ENCODE results near the gene IP6K1. TPM values are rescaled to one million over a fixed set of nuclear protein-coding genes. Genes with fewer than 3 reads are reported as not detected.
"Not testable (repeated sequence)": the region's sequence is repeated elsewhere in the genome, so short reads cannot be mapped to it uniquely, and the experiment has no call there.

Gene IP6K1
- total RNA-seq, 1 donor from 2014 or later, result 37.7 TPM

DNA sequence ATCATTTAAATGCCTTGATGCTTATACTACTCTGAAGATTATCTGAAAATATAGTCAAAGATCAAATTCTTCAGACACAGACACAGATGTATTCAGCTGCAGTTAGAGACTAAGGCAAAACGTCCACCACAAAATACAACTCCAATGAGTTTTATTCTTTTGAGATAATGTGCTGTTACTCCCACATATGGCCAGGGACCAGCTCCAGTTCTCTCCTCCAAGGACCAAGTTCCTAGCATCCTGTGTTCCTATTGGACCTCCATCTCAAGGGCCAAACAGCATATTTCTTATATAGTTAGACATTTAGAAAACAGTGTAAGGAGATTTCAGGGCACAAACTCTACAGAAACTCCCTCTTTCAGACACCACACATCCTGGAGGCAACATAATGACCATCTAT, 27.1 kb downstream of the IP6K1 start:
- no peak overlapping the region for H3K4me3 ChIP-seq (ENCODE audit: low read depth, low read length)
- no peak for TF ChIP-seq CTCF (IDR thresholded peaks at IDR 0.05; ENCODE audit: insufficient read depth, low read length, poor library complexity, severe bottlenecking)
- H3K27me3 ChIP-seq (ENCODE audit: control insufficient read depth, insufficient read depth, low read length), result no peaks in the 10 kb centered on the region
- H3K36me3 ChIP-seq (ENCODE audit: control insufficient read depth, insufficient read depth, low read length), result no peaks in the 10 kb centered on the region
- no peak for DNase-seq (ENCODE audit: low read depth)

- DNase-seq (ENCODE audit: low read depth), result no peak
- Histone ChIP-seq H3K27me3 (ENCODE audit: control insufficient read depth, insufficient read depth, low read length) (no peaks in the 10 kb centered on the region), H3K4me3 (ENCODE audit: low read depth, low read length) (no peak overlapping the region), H3K36me3 (ENCODE audit: control insufficient read depth, insufficient read depth, low read length) (no peaks in the 10 kb centered on the region)
- TF ChIP-seq CTCF (IDR thresholded peaks at IDR 0.05; ENCODE audit: insufficient read depth, low read length, poor library complexity, severe bottlenecking), result no peak
Observed at GRCh38 chr3:49757197-49757596, 29.1 kb downstream of the IP6K1 start.

- no peak for DNase-seq (ENCODE audit: low read depth)
- Histone ChIP-seq H3K27me3 (ENCODE audit: control insufficient read depth, insufficient read depth, low read length) (no peaks in the 10 kb centered on the region), H3K36me3 (ENCODE audit: control insufficient read depth, insufficient read depth, low read length) (no peaks in the 10 kb centered on the region), H3K4me3 (ENCODE audit: low read depth, low read length) (no peak overlapping the region)
- no peak for TF ChIP-seq CTCF (IDR thresholded peaks at IDR 0.05; ENCODE audit: insufficient read depth, low read length, poor library complexity, severe bottlenecking)
Observed at GRCh38 chr3:49756036-49756435, 30.3 kb downstream of the IP6K1 start.

DNA sequence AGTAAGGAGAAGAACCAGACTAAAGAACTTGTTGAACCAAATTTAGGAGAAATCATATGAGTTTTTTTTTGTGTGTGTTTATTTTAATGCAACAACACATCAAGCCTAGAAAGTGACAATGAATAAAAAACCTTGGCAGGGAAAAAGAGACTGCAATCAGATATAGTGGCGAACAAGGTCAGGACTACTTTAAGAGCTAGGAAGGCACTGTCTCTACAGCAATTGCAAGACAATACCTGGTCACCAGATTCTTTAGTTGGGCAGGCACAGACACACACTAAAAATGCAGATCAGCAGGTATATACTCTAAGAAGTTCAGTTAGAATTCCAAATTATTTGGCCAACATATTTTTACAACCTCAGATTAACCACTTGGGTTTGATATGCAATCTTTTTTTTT, 31.8 kb downstream of the IP6K1 start:
- no peak overlapping the region for H3K4me3 ChIP-seq (ENCODE audit: low read depth, low read length)
- no peak for TF ChIP-seq CTCF (IDR thresholded peaks at IDR 0.05; ENCODE audit: insufficient read depth, low read length, poor library complexity, severe bottlenecking)
- no peaks in the 10 kb centered on the region for H3K27me3 ChIP-seq (ENCODE audit: control insufficient read depth, insufficient read depth, low read length)
- DNase-seq (ENCODE audit: low read depth), result no peak
- H3K36me3 ChIP-seq (ENCODE audit: control insufficient read depth, insufficient read depth, low read length), result no peaks in the 10 kb centered on the region

- no peaks in the 10 kb centered on the region for H3K27me3 ChIP-seq (ENCODE audit: control insufficient read depth, insufficient read depth, low read length)
- no peak for DNase-seq (ENCODE audit: low read depth)
- H3K36me3 ChIP-seq (ENCODE audit: control insufficient read depth, insufficient read depth, low read length), result no peaks in the 10 kb centered on the region
- no peak for TF ChIP-seq CTCF (IDR thresholded peaks at IDR 0.05; ENCODE audit: insufficient read depth, low read length, poor library complexity, severe bottlenecking)
- H3K4me3 ChIP-seq (ENCODE audit: low read depth, low read length), result no peak overlapping the region
Observed at GRCh38 chr3:49751501-49751900, 34.8 kb downstream of the IP6K1 start.

DNA sequence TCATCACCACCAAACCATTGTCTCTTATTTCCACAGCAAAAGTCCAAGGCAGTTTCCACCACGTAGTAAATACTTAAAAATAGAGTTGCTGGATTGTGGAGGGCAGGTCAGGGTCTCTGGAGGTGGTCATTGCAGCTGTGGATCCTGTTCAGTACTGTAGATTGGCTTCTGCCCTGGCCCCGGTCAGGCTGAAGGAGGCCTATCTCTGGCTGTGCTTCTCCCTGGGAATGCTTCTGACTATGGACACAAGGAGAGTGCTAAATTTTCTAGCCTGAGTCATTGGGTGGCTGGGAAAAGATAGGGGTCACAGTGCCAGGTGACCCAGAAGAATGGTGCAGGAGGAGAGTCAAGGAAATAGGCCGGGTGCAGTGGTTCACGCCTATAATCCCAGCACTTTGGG, 36.3 kb downstream of the IP6K1 start:
- DNase-seq (ENCODE audit: low read depth), result no peak
- H3K27me3 ChIP-seq (ENCODE audit: control insufficient read depth, insufficient read depth, low read length), result no peaks in the 10 kb centered on the region
- TF ChIP-seq CTCF (IDR thresholded peaks at IDR 0.05; ENCODE audit: insufficient read depth, low read length, poor library complexity, severe bottlenecking), result no peak
- H3K36me3 ChIP-seq (ENCODE audit: control insufficient read depth, insufficient read depth, low read length), result no peaks in the 10 kb centered on the region
- H3K4me3 ChIP-seq (ENCODE audit: low read depth, low read length), result no peak overlapping the region

GRCh38 chr3:49748874-49749273, 37.5 kb downstream of the IP6K1 start:
- not testable (repeated sequence) for H3K27me3 ChIP-seq (ENCODE audit: control insufficient read depth, insufficient read depth, low read length); DNase-seq (ENCODE audit: low read depth); H3K36me3 ChIP-seq (ENCODE audit: control insufficient read depth, insufficient read depth, low read length); H3K4me3 ChIP-seq (ENCODE audit: low read depth, low read length)
